A172 (cell line): ENCODE results near the gene DEAF1. TPM values are rescaled to one million over a fixed set of nuclear protein-coding genes. Genes with fewer than 3 reads are reported as not detected.
A peak's percentile ranks its signal among the peaks of the same experiment; 100 is the strongest.
"Not testable (repeated sequence)": the region's sequence is repeated elsewhere in the genome, so short reads cannot be mapped to it uniquely, and the experiment has no call there.

Experiments used
- DNase-seq: peaks from one replicate; pipeline ENCODE4 v3.0.0-alpha.2; 2015; ENCODE audit warnings: low spot score
- total RNA-seq: library from RNA; depleted of rRNA; stranded (reverse); fragments of >200 nt; shearing (Covaris generic); gene quantifications from 2 replicates; pipeline ENCODE4 v1.2.3, GENCODE V29; 2014

DEAF1 gene
- total RNA-seq, 1 experiment from 2014 or later: 12.8 TPM

DNA sequence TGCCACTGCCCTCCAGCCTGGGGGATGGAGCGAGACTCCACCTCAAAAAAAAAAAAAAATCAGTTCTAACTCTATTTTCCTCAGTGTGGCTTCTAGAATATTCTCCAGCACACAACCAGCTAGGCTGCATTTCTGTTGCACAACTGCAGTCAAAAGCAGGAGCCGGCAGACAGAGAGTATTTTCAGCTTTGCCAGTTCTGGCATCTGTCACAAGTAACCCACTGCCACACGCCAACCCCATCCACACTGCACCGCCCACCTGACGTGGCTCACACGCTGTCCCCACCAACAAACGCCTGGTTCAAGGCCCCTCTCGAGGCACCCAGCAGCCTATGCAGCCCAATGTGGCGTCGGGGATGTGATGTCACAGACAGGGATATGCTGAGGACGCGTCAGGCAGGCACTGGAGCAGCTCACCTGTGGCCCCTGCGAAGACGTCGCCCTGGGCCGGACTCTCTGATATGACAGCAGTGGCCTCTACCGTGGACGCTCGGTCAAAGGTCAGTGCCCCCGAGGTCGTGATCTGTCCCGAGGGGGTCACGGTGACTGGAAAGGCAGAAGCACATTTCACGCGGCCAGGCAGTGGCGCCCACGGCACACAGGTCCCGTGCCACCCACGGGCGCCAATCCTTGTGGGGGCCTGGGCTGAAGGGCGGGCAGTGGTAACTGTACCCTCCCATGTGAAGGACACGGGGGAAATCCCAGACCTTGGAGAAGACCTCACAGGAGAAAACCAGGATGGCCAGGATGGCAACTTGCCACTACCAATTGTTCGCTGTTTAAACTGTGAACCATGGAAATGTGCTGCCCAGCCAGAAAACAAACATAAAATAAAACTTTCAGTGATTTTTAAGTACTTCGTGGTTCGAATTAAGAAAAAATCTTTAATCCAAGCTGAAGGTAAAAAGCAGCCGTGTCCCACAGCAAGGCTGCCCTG lies 15.5 kb downstream of the DEAF1 start:
- no peak for DNase-seq

DNA sequence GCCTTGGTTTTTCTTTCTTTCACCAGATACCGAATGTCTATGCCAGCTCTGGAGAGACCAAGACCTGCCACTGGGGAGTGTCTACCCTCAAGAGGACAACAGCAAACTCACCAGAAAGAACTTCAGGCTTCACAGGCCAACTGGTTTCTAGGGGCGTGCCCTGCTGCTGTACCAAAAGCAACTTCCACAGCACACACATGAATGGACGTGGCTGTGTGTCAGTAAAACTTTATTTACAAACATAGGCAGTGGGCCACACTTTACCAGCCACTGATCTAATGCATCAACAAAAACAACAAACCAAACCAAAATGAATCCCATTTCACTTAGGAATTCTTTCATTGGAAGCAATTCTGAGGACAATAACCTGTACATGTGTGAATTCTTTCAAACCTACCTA lies 16.7 kb downstream of the DEAF1 start:
- no peak for DNase-seq

- no peak for DNase-seq
Measured at GRCh38 chr11:674406-674805, 20.6 kb downstream of the DEAF1 start.

DNA sequence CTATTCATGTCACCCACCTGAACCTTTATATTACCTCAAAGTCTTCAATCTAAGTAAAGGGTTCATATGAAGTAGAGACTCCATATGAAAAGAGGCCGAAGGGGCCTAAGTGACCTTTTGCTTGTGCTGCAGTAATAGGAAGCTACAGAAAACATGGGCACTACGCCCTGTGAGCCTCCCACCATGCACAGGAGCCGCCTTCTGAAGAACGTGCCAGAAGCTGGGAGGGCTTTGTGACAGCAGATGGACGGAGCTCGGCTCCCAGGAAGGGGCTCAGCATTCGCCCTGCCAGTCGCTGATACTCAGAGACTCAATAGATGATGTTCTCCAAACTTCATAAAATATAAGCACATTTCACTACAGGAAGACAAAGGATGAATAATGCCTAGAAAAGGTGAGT lies 21.2 kb downstream of the DEAF1 start:
- DNase-seq: no peak

- DNase-seq: no peak
Measured at GRCh38 chr11:665704-666281, 29.2 kb downstream of the DEAF1 start.

- no peak for DNase-seq
Measured at GRCh38 chr11:665062-665703, 29.8 kb downstream of the DEAF1 start.

GRCh38 chr11:662689-663274 lies 32.2 kb downstream of the DEAF1 start:
- DNase-seq: peak; percentile 30

DNA sequence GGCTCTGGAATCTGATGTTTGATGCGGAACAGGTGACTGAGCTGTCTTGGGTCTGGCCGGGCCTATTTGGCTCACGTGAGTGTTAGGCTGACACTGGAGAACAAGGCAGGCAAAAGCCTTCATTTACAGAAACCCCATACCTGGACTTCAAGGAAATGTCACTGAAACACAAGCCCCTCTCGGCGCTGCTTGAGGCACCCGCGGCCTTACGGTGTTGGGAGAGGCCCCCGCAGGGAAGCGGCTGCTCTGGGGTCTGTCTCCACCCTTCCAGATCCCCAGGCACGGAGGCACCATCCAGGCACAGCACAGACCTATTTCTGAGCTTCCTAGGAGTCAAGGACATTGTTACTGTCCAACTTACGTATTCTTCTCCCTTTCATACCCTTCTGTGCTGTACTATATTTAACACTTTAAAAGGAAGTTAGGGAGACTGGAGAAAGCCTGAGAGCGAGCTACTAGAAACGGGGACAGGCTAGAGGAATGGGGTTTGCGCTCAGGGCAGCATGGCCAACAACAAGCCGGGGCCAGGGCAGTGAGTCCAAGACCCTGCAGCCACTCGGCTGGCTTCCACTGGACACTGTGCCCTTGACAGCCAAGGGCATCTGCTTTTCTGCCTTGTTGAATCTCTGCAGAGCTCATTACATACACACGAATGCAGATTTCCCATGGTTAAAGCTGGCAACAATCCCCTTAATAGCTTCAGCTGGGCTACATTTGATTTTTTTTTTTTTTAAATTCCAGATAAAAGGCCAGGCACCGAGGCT lies 34.2 kb downstream of the DEAF1 start:
- no peak for DNase-seq

DNA sequence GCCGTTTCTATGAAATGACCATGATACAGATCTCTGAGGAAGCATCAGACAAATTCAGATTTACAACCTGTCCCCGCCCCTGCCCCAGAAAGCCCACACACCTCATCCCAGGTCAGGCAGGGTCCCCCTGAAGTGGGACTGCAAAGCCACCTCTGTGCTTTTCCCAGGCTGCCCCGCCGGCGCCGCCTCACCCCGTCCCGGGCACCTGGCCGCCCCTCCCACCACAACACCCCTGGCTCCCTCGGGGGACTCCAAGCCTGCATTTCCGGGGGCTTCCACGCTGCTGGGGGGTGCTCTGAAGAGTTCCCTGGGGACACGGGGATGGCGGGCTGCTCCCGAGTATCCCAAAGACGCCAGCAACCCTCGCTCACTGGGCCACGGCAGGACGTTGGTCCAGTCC lies 34.7 kb downstream of the DEAF1 start:
- DNase-seq: no peak

- no peak for DNase-seq
Measured at GRCh38 chr11:659532-660085, 35.4 kb downstream of the DEAF1 start.

- no peak for DNase-seq
Measured at GRCh38 chr11:657691-658126, 37.3 kb downstream of the DEAF1 start.

GRCh38 chr11:656866-657265 lies 38.2 kb downstream of the DEAF1 start:
- DNase-seq: no peak

- DNase-seq: no peak
Measured at GRCh38 chr11:656426-656825, 38.6 kb downstream of the DEAF1 start.

DNA sequence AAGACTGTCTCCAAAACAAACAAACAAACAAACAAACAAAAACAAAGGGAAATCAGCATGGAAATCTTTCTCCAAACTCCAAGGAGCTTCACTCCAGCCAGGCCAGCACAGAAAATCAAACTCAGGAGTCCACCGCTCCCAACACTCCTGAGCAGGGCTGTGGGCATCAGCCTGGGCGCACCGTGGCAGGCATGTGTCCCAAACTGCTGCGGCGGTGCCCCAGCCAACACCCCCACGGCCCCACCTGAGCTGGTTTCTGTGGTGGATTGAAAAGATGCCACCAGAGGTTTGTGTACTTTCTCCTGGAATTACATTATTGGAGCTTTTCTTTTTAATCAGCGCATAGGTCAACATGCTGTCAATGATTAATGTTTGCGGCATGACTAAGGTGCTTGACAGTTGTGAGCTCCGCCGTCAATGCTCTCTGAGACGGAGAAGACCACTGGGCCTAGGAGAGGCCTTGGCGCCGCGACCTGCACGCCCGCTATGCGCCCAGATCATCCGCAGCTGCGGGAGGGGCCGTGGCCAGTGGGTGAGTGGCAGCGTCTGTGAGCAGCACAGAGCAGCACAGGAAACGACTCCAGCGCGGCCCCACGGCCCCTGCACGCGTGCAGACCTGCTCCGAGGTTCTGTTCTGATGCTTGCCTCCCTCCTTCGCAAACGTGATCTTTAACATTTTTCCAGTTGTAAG lies 39.8 kb downstream of the DEAF1 start:
- DNase-seq: no peak

- not testable (repeated sequence) for DNase-seq
Measured at GRCh38 chr11:654444-654843, 40.6 kb downstream of the DEAF1 start.

DNA sequence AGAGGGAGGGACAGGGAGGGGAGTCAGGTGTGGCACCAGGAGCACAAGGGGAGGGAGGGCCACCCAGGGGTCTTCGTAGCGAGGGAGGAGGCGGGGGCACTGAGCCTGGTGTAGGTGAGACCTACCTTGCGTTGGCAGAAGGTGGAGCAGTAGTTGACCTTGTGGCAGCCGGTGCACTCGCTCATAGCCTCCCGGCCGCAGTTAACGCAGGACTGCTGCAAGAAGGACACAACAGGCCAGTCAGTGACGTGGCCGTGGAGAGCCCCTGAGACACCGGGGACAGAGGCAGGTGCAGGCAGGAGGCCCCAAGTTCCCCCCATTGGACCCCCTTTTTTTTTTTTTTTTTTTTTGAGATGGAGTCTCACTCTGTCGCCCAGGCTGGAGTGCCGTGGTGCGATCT lies 41.2 kb downstream of the DEAF1 start:
- DNase-seq: no peak

DNA sequence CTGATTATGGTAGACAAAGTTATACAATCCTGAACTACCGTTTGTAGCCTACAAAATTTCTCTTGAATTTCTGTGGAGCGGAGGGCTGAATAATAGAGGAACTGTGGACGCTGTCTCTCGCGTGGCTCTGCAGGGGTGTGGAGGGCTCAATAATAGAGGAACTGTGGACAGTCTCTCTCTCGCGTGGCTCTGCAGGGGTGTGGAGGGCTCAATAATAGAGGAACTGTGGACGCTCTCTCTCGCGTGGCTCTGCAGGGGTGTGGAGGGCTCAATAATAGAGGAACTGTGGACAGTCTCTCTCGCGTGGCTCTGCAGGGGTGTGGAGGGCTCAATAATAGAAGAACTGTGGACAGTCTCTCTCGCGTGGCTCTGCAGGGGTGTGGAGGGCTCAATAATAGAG lies 41.9 kb downstream of the DEAF1 start:
- not testable (repeated sequence) for DNase-seq

GRCh38 chr11:650482-650881 lies 44.5 kb downstream of the DEAF1 start:
- DNase-seq: no peak

DNA sequence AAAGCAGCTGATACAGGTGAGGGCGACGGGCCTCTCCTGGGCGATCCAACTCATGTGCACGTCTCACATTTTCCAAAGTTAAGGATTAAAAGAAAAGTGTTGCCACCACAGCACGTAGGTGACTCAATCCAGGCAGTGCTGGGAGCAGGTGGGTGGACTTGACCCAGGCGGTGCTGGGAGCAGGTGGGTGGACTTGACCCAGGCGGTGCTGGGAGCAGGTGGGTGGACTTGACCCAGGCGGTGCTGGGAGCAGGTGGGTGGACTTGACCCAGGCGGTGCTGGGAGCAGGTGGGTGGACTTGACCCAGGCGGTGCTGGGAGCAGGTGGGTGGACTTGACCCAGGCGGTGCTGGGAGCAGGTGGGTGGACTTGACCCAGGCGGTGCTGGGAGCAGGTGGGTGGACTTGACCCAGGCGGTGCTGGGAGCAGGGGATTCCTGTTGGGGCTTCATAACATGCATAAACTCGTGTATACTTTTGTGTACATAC lies 47.3 kb downstream of the DEAF1 start:
- not testable (repeated sequence) for DNase-seq

DNA sequence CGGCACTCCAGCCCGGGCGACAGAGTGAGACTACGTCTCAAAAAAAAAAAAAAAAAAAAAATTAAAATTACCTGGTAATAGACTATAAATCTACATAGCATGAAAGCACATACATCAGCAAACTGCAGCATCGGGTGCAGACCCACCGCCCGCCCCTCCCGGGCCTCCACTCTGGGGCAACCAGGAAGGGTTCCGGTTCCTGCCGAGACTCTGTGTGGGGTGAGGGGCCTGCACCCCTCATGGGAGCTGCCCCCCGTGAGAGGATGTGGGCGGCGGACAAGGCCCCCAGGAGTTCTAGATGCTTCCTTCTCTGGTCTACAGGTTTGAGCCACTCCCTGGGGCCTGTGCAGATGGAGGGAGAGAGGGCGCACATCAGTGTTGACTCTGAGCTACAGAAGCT lies 48.8 kb downstream of the DEAF1 start:
- no peak for DNase-seq

DNA sequence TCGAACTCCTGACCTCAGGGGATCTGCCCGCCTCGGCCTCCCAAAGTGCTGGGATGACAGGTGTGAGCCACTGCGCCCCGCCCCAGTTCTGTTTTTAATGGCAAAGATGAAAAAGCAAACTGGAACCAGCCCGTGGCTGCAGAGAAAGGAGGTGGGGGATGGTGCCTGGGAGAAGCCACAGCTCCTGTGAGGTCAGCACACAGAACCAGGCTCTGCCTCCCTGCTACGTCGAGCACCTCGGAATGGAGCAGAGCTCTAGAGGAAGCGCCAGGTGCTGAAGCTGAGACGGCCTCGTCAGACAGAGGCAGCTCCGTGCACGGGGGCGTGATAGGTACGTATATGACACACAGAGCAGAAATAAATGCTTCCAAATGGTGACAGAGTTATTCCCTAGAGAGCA lies 49.5 kb downstream of the DEAF1 start:
- DNase-seq: no peak
